Esophagus (tissue), 2 donors: Measurements from ENCODE around the gene FAM89A. TPM values are rescaled to one million over a fixed set of nuclear protein-coding genes. Genes with fewer than 3 reads are reported as not detected.
A peak's percentile ranks its signal among the peaks of the same experiment; 100 is the strongest.
"Not testable (repeated sequence)": the region's sequence is repeated elsewhere in the genome, so short reads cannot be mapped to it uniquely, and the experiment has no call there.

Source experiments
- H3K27ac ChIP-seq, 2 donors: one replicate each; pipeline ENCODE4 v1.5.1; 2013; ENCODE audit warnings: low read depth in 2 of 2, mild to moderate bottlenecking in 2 of 2, inconsistent platforms in 1 of 2, low read length in 1 of 2, moderate library complexity in 1 of 2
- H3K27me3 ChIP-seq, 2 donors: one replicate each; pipeline ENCODE4 v1.6.1; 2013; ENCODE audit warnings: low read length in 2 of 2, control low read depth in 1 of 2, mild to moderate bottlenecking in 1 of 2; ENCODE audit not compliant: insufficient read depth in 2 of 2, control insufficient read depth in 1 of 2
- H3K36me3 ChIP-seq, 2 donors: one replicate each; pipeline ENCODE4 v1.6.1; 2013; ENCODE audit warnings: low read length in 1 of 2; ENCODE audit not compliant: control insufficient read depth in 2 of 2, insufficient read depth in 2 of 2
- H3K4me1 ChIP-seq, 2 donors: one replicate each; pipeline ENCODE4 v1.6.1; 2013; ENCODE audit warnings: low read length in 1 of 2; ENCODE audit not compliant: control insufficient read depth in 2 of 2, insufficient read depth in 2 of 2
- H3K4me3 ChIP-seq, 2 donors: one replicate each; pipeline ENCODE4 v1.5.1; 2013; ENCODE audit warnings: low read length in 2 of 2, mild to moderate bottlenecking in 2 of 2, low read depth in 1 of 2, moderate library complexity in 1 of 2
- H3K9me3 ChIP-seq, 2 donors: one replicate each; pipeline ENCODE4 v1.6.1; 2013; ENCODE audit warnings: mild to moderate bottlenecking in 2 of 2, low read depth in 1 of 2, low read length in 1 of 2, moderate library complexity in 1 of 2; ENCODE audit not compliant: control insufficient read depth in 2 of 2, insufficient read depth in 1 of 2
- WGBS, 2 donors: extraction: QIAGEN DNeasy Blood & Tissue Kit; methylation state at CpG; one replicate each; pipeline ENCODE4 v1.1.7; 2013; 5-methylcytosine and 5-hydroxymethylcytosine counted together
- polyA plus RNA-seq, 2 donors: library from polyadenylated mRNA; stranded (reverse); fragments of 200-250 nt; gene quantifications; one replicate each; pipeline ENCODE4 v1.2.3, GENCODE V29; 2013
- donor health status: healthy with polysubstance abuse.
- donor health status: Bipolar disorder and iron deficiency.

The FAM89A gene
- polyA plus RNA-seq, 2 donors = 6.1 to 6.7 TPM

DNA sequence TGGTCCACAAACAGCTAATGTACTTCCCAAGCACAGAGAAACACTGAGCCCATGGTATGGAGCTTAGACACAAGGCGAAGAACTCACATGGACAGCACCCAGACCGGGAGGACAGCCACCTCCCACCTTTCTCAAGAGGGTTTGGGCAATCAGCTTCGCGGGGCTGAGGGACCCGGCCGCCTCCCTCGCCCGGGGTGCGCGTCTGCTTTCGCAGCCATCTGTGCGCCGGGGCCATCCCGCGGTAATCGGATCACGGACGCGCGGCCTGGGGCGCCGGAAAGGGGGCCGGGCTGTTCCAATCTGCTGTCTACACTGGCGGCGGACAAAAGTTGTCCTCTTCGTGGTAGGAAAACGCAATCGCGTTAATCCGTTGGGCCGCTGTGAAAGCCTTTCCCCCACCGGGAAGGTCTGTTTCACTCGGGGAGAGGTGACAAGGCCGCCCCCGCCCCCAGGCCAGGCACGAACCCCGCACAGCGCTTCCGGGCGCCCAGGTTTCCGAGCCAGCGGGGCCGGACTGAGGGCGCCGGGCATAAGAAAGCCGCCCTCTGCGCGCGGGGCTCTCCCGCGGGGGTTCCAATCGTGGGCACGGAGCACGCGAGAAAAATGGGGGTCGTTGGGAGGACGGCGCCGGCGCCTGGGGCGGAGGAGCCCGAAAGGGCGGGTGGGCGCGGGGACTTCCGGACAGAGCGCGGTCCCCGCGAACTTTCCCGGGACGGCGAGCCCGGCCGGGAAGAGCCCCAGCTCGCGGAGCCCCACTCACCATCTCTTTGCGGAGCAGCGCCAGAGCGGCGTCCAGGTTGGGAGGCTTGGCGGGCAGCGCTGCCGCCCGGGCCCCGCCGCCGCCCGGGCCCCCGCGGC lies 664 bp downstream of the FAM89A start:
- no peaks in the 10 kb centered on the region for H3K27me3 ChIP-seq
- WGBS, 2 donors = 1% methylated on average over 80 to 91 of the region's 91 CpGs
- H3K4me1 ChIP-seq = peaks cover 0 to 9% of the 10 kb centered on the region in 2 donors
- H3K4me3 ChIP-seq = peak overlapping the region; percentile 80 to 85
- H3K27ac ChIP-seq = peak overlapping the region in 1 of 2 donors; percentile 15
- no peaks in the 10 kb centered on the region for H3K9me3 ChIP-seq
- no peaks in the 10 kb centered on the region for H3K36me3 ChIP-seq

DNA sequence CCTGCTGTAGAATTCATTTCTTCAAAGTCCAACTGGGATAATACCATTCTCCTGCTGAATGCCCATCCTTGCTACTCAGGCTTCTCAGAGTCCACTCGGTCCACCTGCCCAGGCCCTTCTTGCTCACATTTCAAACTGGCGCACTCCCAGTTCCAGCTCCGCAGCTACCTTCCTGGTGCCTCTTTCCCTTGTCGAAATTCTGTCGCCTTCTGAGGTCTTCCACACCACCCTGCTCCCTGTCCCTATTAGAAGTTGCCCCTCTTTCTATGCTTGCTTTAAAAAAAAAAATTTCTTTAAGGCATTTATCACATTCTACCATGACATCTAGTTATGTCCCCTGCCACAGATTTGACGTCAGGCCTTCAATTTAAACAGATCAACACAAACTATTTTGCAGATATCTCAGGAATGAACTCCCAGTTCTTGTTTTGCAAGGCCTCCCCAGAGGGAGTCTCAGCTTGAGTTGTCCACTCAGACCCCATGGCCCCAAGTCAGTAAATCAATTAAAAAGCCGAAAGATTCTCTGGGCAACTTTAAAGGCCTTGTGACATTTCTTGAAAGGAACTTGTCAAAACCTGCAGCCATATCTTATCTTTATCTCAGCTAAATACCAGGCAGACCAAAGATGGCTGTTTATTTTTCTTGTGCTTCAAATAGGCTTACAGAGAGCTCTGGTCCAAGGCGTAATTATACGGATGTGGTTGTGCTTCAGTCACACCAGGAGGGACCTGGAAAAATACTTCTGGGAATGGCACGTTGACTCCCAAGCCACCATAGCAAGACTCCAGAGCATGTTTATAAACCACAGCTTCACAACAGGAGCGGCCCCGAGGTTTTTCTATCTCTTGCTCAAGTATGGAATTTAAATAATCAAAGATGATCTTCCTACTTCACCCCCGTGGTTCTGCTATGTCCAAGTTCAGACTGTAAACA lies 2.2 kb downstream of the FAM89A start:
- no peaks in the 10 kb centered on the region for H3K27me3 ChIP-seq
- H3K36me3 ChIP-seq = no peaks in the 10 kb centered on the region
- H3K4me3 ChIP-seq = no peak overlapping the region
- peaks cover 0 to 9% of the 10 kb centered on the region in 2 donors for H3K4me1 ChIP-seq
- WGBS, 2 donors = 87 to 92% methylated on average over 13 of the region's 13 CpGs
- H3K9me3 ChIP-seq = no peaks in the 10 kb centered on the region
- H3K27ac ChIP-seq = no peak overlapping the region

DNA sequence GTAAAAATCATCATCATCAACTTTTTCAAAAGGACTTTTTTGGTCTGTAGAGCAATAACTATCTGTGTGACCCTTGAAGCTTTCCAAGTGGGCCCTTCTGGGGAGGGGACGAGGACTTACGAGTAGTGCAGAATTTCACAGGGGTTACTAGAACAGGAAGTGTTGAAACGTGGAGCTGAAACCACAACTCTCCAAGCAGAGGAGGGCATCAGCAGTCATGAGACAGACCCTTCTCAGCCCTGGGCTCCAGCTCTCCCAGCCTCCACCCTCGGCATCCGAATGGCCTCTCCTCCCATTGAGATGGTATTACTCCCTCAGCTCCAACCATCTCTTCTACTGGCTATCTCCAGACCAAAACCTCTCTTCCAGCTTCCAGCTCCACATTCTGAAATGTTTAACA lies 3.6 kb downstream of the FAM89A start:
- H3K27ac ChIP-seq = no peak overlapping the region
- H3K4me3 ChIP-seq = no peak overlapping the region
- H3K9me3 ChIP-seq = no peaks in the 10 kb centered on the region
- WGBS, 2 donors = 77 to 86% methylated on average over 5 of the region's 5 CpGs
- H3K4me1 ChIP-seq = peaks cover 0 to 9% of the 10 kb centered on the region in 2 donors
- no peaks in the 10 kb centered on the region for H3K27me3 ChIP-seq
- H3K36me3 ChIP-seq = no peaks in the 10 kb centered on the region

DNA sequence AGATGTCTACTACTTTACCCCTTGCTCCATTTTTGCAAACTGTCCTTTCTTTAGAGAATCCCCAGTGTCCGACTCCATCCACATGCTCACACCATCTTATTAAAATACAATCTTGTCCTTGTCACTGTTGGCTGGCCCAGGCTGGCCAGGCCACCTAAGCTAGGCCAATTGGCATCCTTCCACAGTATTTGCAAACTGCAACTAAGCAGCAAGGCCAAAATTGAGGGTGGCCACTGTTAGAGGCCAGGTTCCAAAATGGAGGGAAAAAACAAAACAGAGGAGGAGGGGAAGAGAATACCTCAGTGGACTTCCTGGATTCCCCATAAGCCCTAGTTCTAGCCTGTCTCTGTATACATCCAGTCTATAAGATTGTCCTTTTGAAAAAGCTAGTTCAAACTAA lies 4.3 kb downstream of the FAM89A start:
- Histone ChIP-seq H3K4me3 (no peak overlapping the region), H3K27ac (no peak overlapping the region), H3K36me3 (no peaks in the 10 kb centered on the region), H3K27me3 (no peaks in the 10 kb centered on the region), H3K9me3 (no peaks in the 10 kb centered on the region), H3K4me1 (peaks cover 0 to 8% of the 10 kb centered on the region in 2 donors)
- 94 to 97% methylated on average over 1 of the region's 1 CpG for WGBS, 2 donors

DNA sequence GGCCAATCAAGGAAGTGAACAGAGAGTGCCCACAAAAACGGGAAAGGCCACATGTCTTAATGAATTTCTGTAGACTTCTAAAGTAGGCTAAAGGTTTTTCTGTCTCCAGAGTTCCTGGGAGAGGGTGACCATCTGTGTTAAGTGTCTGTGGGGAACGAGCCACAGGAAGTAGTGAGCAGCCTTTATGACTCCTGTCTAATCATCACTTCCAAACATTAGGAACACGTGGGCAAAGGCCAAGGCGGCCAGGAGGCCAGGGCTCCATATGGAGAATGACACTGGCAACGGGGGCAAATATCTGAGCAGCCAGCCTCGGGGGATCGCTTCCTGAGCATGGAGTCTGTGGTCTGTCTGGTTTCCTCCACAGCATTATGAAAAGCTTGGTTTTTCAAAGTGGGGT lies 7.1 kb downstream of the FAM89A start:
- no peaks in the 10 kb centered on the region for H3K27me3 ChIP-seq
- H3K4me1 ChIP-seq = peaks cover 0 to 1% of the 10 kb centered on the region in 2 donors
- H3K4me3 ChIP-seq = no peak overlapping the region
- no peaks in the 10 kb centered on the region for H3K9me3 ChIP-seq
- 52 to 60% methylated on average over 7 of the region's 7 CpGs for WGBS, 2 donors
- H3K27ac ChIP-seq = no peak overlapping the region
- H3K36me3 ChIP-seq = no peaks in the 10 kb centered on the region

DNA sequence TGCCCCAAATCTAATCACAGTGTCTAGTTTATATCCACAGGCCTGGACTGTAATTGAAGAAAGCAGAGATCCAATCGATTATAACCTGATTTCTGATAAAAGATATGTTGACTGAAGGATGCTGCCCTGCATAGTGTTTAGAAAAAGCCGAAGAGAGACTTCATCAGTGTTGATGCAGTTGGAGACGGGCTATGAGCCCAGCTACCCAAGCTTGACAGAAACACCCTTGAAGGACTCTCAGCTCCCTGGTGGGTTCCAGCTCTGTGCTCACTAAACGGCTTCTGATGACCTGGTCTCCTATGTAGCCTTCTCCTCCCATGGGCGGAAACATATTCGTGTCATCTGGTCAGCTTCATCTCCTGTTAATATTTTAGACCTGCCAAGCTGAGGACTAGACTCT lies 10.2 kb downstream of the FAM89A start:
- Histone ChIP-seq H3K27me3 (no peaks in the 10 kb centered on the region), H3K4me1 (peaks cover 0 to 9% of the 10 kb centered on the region in 2 donors), H3K27ac (no peak overlapping the region), H3K4me3 (no peak overlapping the region), H3K9me3 (no peaks in the 10 kb centered on the region), H3K36me3 (no peaks in the 10 kb centered on the region)
- WGBS, 2 donors = 89 to 91% methylated on average over 6 of the region's 6 CpGs

DNA sequence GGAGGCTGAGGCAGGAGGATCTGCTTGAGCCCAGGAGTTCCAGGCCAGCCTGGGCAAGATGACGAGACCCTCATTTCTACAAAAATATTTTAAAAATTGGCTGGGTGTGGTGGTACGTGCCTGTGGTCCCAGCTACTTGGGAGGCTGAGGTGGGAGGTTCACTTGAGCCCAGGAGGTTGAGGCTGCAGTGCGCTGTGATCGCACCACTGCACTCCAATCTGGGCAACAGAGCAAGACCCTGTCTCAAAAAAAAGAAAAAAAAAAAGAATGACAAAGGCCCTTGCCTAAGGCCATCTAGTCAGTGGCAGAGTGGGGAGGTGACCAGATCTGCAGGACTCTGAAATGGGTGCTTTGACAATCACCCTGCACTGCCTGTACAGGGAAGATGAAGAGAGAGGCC lies 10.8 kb downstream of the FAM89A start:
- 97% methylated on average over 4 of the region's 4 CpGs for WGBS, 2 donors
- H3K9me3 ChIP-seq, H3K4me3 ChIP-seq, H3K27ac ChIP-seq, H3K36me3 ChIP-seq, H3K4me1 ChIP-seq, H3K27me3 ChIP-seq: not testable (repeated sequence)

DNA sequence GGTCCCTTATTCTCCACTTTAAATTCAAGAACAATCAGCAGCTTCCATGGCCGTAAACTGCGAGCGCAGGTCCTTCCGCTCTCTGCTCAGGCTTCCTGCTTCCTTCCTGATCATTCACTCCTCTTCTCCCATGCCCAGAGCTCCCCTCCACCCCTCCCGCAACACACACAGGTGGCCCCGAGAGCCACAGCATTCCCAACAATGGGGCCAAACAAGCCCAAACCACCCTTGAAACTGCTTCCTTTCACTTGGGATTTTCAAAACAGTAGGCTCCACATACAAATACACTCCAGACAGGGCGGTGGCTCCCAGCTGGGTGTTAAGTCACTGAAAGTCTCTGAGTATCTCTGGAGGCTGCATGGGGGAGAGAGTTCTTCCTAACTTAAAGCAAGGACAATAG lies 11.4 kb downstream of the FAM89A start:
- no peak overlapping the region for H3K4me3 ChIP-seq
- peak overlapping the region in 1 of 2 donors; percentile 40 for H3K27ac ChIP-seq
- no peaks in the 10 kb centered on the region for H3K9me3 ChIP-seq

DNA sequence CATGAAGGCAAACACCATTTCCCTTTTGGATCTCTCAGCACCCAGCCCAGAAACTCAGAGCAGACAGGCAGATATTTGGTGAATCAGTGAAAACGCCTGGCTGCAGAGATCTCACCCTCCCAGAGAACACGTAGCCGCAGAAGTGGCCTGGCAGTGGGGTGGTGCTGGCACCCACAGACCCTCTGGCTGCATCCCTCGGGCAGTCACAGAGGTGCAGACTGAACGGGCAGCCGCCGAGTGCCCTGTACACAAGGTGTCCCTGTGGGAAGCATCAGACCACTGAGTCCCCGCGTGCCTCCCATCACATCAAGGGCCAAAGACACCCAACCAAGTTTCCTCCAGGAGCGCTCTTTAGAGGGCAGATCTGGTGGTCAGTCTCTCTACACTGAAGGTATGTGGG lies 12.1 kb downstream of the FAM89A start:
- Histone ChIP-seq H3K27me3 (no peaks in the 10 kb centered on the region), H3K9me3 (no peaks in the 10 kb centered on the region), H3K36me3 (no peaks in the 10 kb centered on the region), H3K4me1 (peaks cover 0 to 9% of the 10 kb centered on the region in 2 donors), H3K27ac (no peak overlapping the region), H3K4me3 (no peak overlapping the region)
- 89 to 92% methylated on average over 10 of the region's 10 CpGs for WGBS, 2 donors

More for the DNA sequence above, 11.4 kb downstream of the FAM89A start:
- H3K27me3 ChIP-seq = no peaks in the 10 kb centered on the region
- peaks cover 0 to 9% of the 10 kb centered on the region in 2 donors for H3K4me1 ChIP-seq
- H3K36me3 ChIP-seq = no peaks in the 10 kb centered on the region
- WGBS, 2 donors = 72 to 78% methylated on average over 7 of the region's 7 CpGs
